WTC11 (cell line): ENCODE results near the gene ENDOV. TPM values are rescaled to one million over a fixed set of nuclear protein-coding genes. Genes with fewer than 3 reads are reported as not detected.
"Not testable (repeated sequence)": the region's sequence is repeated elsewhere in the genome, so short reads cannot be mapped to it uniquely, and the experiment has no call there.

ENCODE experiments used
- ATAC-seq: fragments of 200-7000 bp; cut with Tn5 transposase; 2 replicates; pipeline ENCODE4 v1.10.0; 2021; ENCODE audit warnings: mild to moderate bottlenecking, moderate library complexity
- CTCF ChIA-PET: fragments of 300-600 bp; sonication (Branson Sonifier 250); formaldehyde crosslinking; loops from one replicate; lab custom pipeline; 2021; ENCODE audit warnings: antibody characterized with exemption; lab: Charles Lee
- POLR2A ChIA-PET: fragments of 350-600 bp; sonication (Branson Sonifier 250); formaldehyde crosslinking; loops from one replicate; lab custom pipeline; 2021; ENCODE audit warnings: antibody characterized with exemption; lab: Charles Lee
- DNase-seq: peaks from one replicate; pipeline ENCODE4 v3.0.0; 2021; ENCODE audit warnings: low spot score
- H3K27ac Mint-ChIP-seq: 2 replicates; pipeline ENCODE4 v1.8.0; 2021; ENCODE audit warnings: mixed read lengths
- H3K27me3 Mint-ChIP-seq: 2 replicates; pipeline ENCODE4 v1.8.0; 2021; ENCODE audit warnings: low read depth, mild to moderate bottlenecking, moderate library complexity, mixed read lengths
- H3K36me3 Mint-ChIP-seq: 2 replicates; pipeline ENCODE4 v1.8.0; 2021; ENCODE audit warnings: mixed read lengths
- H3K4me1 Mint-ChIP-seq: 2 replicates; pipeline ENCODE4 v1.8.0; 2022; ENCODE audit warnings: mixed read lengths
- H3K4me3 Mint-ChIP-seq: 2 replicates; pipeline ENCODE4 v1.8.0; 2021; ENCODE audit warnings: mild to moderate bottlenecking, moderate library complexity, mixed read lengths
- H3K9me3 Mint-ChIP-seq: 2 replicates; pipeline ENCODE4 v1.8.0; 2021; ENCODE audit warnings: mixed read lengths
- CBFB ChIP-seq: sonication (generic); formaldehyde crosslinking; IDR thresholded peaks from 2 replicates; pipeline ENCODE4 v1.8.1; 2022; ENCODE audit warnings: mild to moderate bottlenecking, low read depth, missing genetic modification reagents
- EMX1 ChIP-seq: fragments of 250-450 bp; sonication (Bioruptor Pico); IDR thresholded peaks from 2 replicates; pipeline ENCODE4 v1.8.0; 2021; ENCODE audit warnings: mild to moderate bottlenecking
- ESRRA ChIP-seq: sonication (generic); formaldehyde crosslinking; IDR thresholded peaks from 2 replicates; pipeline ENCODE4 v1.8.1; 2022; ENCODE audit warnings: mild to moderate bottlenecking, missing genetic modification reagents, borderline replicate concordance
- ETV6 ChIP-seq: sonication (generic); formaldehyde crosslinking; IDR thresholded peaks from 2 replicates; pipeline ENCODE4 v1.8.1; 2022; ENCODE audit warnings: mild to moderate bottlenecking, missing genetic modification reagents
- GRHL2 ChIP-seq: fragments of 250-450 bp; sonication (Bioruptor Pico); IDR thresholded peaks from 2 replicates; pipeline ENCODE4 v1.8.0; 2022; ENCODE audit warnings: mild to moderate bottlenecking, moderate library complexity; ENCODE audit not compliant: insufficient replicate concordance, severe bottlenecking
- GTF2I ChIP-seq: fragments of 250-450 bp; sonication (Bioruptor Pico); conservative IDR thresholded peaks from 2 replicates; pipeline ENCODE4 v1.4.0; 2021; ENCODE audit warnings: mild to moderate bottlenecking
- JUN ChIP-seq: sonication (generic); formaldehyde crosslinking; IDR thresholded peaks from 2 replicates; pipeline ENCODE4 v1.8.0; 2023; ENCODE audit warnings: mild to moderate bottlenecking, missing genetic modification reagents
- MAX ChIP-seq: sonication (generic); formaldehyde crosslinking; IDR thresholded peaks from 2 replicates; pipeline ENCODE4 v1.8.0; 2022; ENCODE audit warnings: mild to moderate bottlenecking, missing genetic modification reagents
- MXD4 ChIP-seq: fragments of 250-450 bp; sonication (Bioruptor Pico); IDR thresholded peaks from 2 replicates; pipeline ENCODE4 v1.8.0; 2021; ENCODE audit warnings: mild to moderate bottlenecking, moderate library complexity, borderline replicate concordance
- MYBL2 ChIP-seq: sonication (generic); formaldehyde crosslinking; IDR thresholded peaks from 2 replicates; pipeline ENCODE4 v1.8.1; 2023; ENCODE audit warnings: mild to moderate bottlenecking, moderate library complexity, missing genetic modification reagents
- NFATC4 ChIP-seq: fragments of 250-450 bp; sonication (Bioruptor Pico); IDR thresholded peaks from 2 replicates; pipeline ENCODE4 v1.9.0; 2021; ENCODE audit warnings: mild to moderate bottlenecking
- NFYB ChIP-seq: sonication (generic); formaldehyde crosslinking; conservative IDR thresholded peaks from 2 replicates; pipeline ENCODE4 v1.8.0; 2022; ENCODE audit warnings: low read depth, missing genetic modification reagents
- NR1H2 ChIP-seq: sonication (generic); formaldehyde crosslinking; IDR thresholded peaks from 2 replicates; pipeline ENCODE4 v1.9.0; 2021; ENCODE audit warnings: mild to moderate bottlenecking, moderate library complexity, missing genetic modification reagents
- OVOL2 ChIP-seq: fragments of 250-450 bp; sonication (Bioruptor Pico); IDR thresholded peaks from 2 replicates; pipeline ENCODE4 v1.9.0; 2021; ENCODE audit warnings: mild to moderate bottlenecking, borderline replicate concordance
- RELA ChIP-seq: sonication (generic); formaldehyde crosslinking; IDR thresholded peaks from 2 replicates; pipeline ENCODE4 v1.8.1; 2022; ENCODE audit warnings: missing genetic modification reagents, mild to moderate bottlenecking, borderline replicate concordance
- RORB ChIP-seq: fragments of 250-450 bp; sonication (Bioruptor Pico); IDR thresholded peaks from 2 replicates; pipeline ENCODE4 v1.9.0; 2021; ENCODE audit warnings: mild to moderate bottlenecking
- SOX15 ChIP-seq: fragments of 250-450 bp; sonication (Bioruptor Pico); IDR thresholded peaks from 2 replicates; pipeline ENCODE4 v1.9.0; 2021; ENCODE audit warnings: mild to moderate bottlenecking
- ZBTB21 ChIP-seq: sonication (generic); formaldehyde crosslinking; IDR thresholded peaks from 2 replicates; pipeline ENCODE4 v1.8.1; 2023; ENCODE audit warnings: mild to moderate bottlenecking, missing genetic modification reagents, borderline replicate concordance
- ZMAT4 ChIP-seq: fragments of 250-450 bp; sonication (Bioruptor Pico); IDR thresholded peaks from 2 replicates; pipeline ENCODE4 v1.9.0; 2021; ENCODE audit warnings: mild to moderate bottlenecking
- ZNF121 ChIP-seq: sonication (generic); formaldehyde crosslinking; IDR thresholded peaks from 2 replicates; pipeline ENCODE4 v1.8.0; 2023; ENCODE audit warnings: missing genetic modification reagents
- ZNF232 ChIP-seq: sonication (generic); formaldehyde crosslinking; IDR thresholded peaks from 2 replicates; pipeline ENCODE4 v1.8.0; 2022; ENCODE audit warnings: mild to moderate bottlenecking, missing genetic modification reagents
- ZNF317 ChIP-seq: sonication (generic); formaldehyde crosslinking; IDR thresholded peaks from 2 replicates; pipeline ENCODE4 v1.8.1; 2023; ENCODE audit warnings: low read depth, mild to moderate bottlenecking, moderate library complexity, missing genetic modification reagents, borderline replicate concordance
- total RNA-seq: library from RNA; stranded (reverse); gene quantifications from 3 replicates; pipeline ENCODE4 v1.2.3, GENCODE V29; 2021
- TF ChIP-seq, protein P1 (sequence below): sonication (generic); formaldehyde crosslinking; IDR thresholded peaks from 2 replicates; pipeline ENCODE4 v1.8.1; 2022; ENCODE audit warnings: low read depth, mild to moderate bottlenecking, moderate library complexity, missing genetic modification reagents, borderline replicate concordance
- TF ChIP-seq, protein P2 (sequence below): sonication (generic); formaldehyde crosslinking; IDR thresholded peaks from 2 replicates; pipeline ENCODE4 v1.8.1; 2023; ENCODE audit warnings: mild to moderate bottlenecking, moderate library complexity, missing genetic modification reagents
- TF ChIP-seq, protein P3 (sequence below): sonication (generic); formaldehyde crosslinking; IDR thresholded peaks from 2 replicates; pipeline ENCODE4 v1.8.0; 2023; ENCODE audit warnings: missing genetic modification reagents

The ENDOV gene
- total RNA-seq, 1 experiment from 2014 or later = 25.2 TPM

DNA sequence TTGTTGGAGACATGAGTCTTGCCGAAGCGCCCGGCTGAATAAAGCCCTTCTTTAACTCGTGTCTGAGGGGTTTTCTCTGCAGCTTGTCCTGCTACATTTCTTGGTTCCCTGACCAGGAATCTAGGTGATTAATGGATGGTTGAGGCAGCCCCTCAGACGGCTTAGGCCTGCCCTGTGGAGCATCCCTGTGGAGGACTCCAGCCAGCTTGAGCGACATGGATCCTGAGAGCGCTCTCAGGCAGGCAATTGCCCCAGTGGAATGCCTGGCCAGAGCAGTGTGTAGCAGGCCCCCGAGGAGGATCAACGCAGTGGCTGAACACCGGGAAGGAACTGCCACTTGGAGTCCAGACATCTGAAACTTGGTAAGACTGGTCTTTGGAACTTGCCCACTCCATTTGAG, 17.3 kb upstream of the ENDOV start:
- DNase-seq (no peak), ATAC-seq (no peak)
- Mint-ChIP-seq H3K27ac (no peak overlapping the region), H3K27me3 (peaks cover 39% of the 10 kb centered on the region), H3K9me3 (no peaks in the 10 kb centered on the region), H3K36me3 (peaks cover 13% of the 10 kb centered on the region), H3K4me3 (no peak overlapping the region), H3K4me1 (peaks cover 9% of the 10 kb centered on the region)
- CTCF ChIA-PET = no interaction called here
- POLR2A ChIA-PET = no interaction called here
- TF ChIP-seq ESRRA (CRISPR knock-in tag) (no peak), EMX1 (no peak), RELA (CRISPR knock-in tag) (no peak), ZNF232 (CRISPR knock-in tag) (no peak), MYBL2 (CRISPR knock-in tag) (no peak), NFYB (CRISPR knock-in tag) (no peak), ZNF317 (CRISPR knock-in tag) (no peak), CBFB (CRISPR knock-in tag) (no peak), GRHL2 (CRISPR knock-in tag) (no peak), NFATC4 (CRISPR knock-in tag) (no peak), ZMAT4 (no peak), OVOL2 (CRISPR knock-in tag) (no peak), ETV6 (CRISPR knock-in tag) (no peak), GTF2I (CRISPR knock-in tag) (no peak), ZNF121 (no peak), JUN (no peak)
- TF ChIP-seq, protein P1, sequence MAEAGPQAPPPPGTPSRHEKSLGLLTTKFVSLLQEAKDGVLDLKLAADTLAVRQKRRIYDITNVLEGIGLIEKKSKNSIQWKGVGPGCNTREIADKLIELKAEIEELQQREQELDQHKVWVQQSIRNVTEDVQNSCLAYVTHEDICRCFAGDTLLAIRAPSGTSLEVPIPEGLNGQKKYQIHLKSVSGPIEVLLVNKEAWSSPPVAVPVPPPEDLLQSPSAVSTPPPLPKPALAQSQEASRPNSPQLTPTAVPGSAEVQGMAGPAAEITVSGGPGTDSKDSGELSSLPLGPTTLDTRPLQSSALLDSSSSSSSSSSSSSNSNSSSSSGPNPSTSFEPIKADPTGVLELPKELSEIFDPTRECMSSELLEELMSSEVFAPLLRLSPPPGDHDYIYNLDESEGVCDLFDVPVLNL (CRISPR knock-in tag) = no peak

GRCh38 chr17:80401086-80401485, 13.9 kb upstream of the ENDOV start:
- ATAC-seq, H3K36me3 Mint-ChIP-seq, CTCF ChIA-PET, POLR2A ChIA-PET, H3K4me1 Mint-ChIP-seq, DNase-seq, H3K27ac Mint-ChIP-seq, H3K9me3 Mint-ChIP-seq, H3K4me3 Mint-ChIP-seq: not testable (repeated sequence)
- H3K27me3 Mint-ChIP-seq = peaks cover 39% of the 10 kb centered on the region

- POLR2A ChIA-PET, ATAC-seq, H3K4me3 Mint-ChIP-seq, H3K4me1 Mint-ChIP-seq, H3K27ac Mint-ChIP-seq, H3K36me3 Mint-ChIP-seq, CTCF ChIA-PET, DNase-seq, H3K9me3 Mint-ChIP-seq: not testable (repeated sequence)
- peaks cover 36% of the 10 kb centered on the region for H3K27me3 Mint-ChIP-seq
These were observed 12.9 kb upstream of the ENDOV start for GRCh38 chr17:80402102-80402501.

GRCh38 chr17:80402959-80403358, 12.0 kb upstream of the ENDOV start:
- H3K9me3 Mint-ChIP-seq = no peaks in the 10 kb centered on the region
- no peak overlapping the region for H3K27ac Mint-ChIP-seq
- CTCF ChIA-PET = interaction anchor here (0.6 kb wide), 1 partner anchor 195 kb away, joined by 4 read pairs; no protein-coding TSS in a partner anchor
- no peaks in the 10 kb centered on the region for H3K4me1 Mint-ChIP-seq
- ATAC-seq (no peak), DNase-seq (no peak)
- H3K27me3 Mint-ChIP-seq = peaks cover 29% of the 10 kb centered on the region
- no peaks in the 10 kb centered on the region for H3K36me3 Mint-ChIP-seq
- POLR2A ChIA-PET = no interaction called here
- no peak overlapping the region for H3K4me3 Mint-ChIP-seq
- TF ChIP-seq MAX (CRISPR knock-in tag) (no peak), ZBTB21 (no peak), RORB (CRISPR knock-in tag) (no peak), SOX15 (CRISPR knock-in tag) (no peak), MXD4 (CRISPR knock-in tag) (no peak), NR1H2 (CRISPR knock-in tag) (no peak)
- TF ChIP-seq, protein P2, sequence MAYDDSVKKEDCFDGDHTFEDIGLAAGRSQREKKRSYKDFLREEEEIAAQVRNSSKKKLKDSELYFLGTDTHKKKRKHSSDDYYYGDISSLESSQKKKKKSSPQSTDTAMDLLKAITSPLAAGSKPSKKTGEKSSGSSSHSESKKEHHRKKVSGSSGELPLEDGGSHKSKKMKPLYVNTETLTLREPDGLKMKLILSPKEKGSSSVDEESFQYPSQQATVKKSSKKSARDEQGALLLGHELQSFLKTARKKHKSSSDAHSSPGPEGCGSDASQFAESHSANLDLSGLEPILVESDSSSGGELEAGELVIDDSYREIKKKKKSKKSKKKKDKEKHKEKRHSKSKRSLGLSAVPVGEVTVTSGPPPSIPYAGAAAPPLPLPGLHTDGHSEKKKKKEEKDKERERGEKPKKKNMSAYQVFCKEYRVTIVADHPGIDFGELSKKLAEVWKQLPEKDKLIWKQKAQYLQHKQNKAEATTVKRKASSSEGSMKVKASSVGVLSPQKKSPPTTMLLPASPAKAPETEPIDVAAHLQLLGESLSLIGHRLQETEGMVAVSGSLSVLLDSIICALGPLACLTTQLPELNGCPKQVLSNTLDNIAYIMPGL (CRISPR knock-in tag) = no peak
- TF ChIP-seq, protein P3, sequence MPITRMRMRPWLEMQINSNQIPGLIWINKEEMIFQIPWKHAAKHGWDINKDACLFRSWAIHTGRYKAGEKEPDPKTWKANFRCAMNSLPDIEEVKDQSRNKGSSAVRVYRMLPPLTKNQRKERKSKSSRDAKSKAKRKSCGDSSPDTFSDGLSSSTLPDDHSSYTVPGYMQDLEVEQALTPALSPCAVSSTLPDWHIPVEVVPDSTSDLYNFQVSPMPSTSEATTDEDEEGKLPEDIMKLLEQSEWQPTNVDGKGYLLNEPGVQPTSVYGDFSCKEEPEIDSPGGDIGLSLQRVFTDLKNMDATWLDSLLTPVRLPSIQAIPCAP (CRISPR knock-in tag) = no peak
